Right atrium auricular region (tissue), 2 donors: ENCODE results near the gene MFGE8. TPM values are rescaled to one million over a fixed set of nuclear protein-coding genes. Genes with fewer than 3 reads are reported as not detected.

ENCODE experiments used
- DNase-seq: peaks from one replicate; pipeline ENCODE4 v3.0.0-alpha.2; 2019; ENCODE audit warnings: low spot score
- H3K27ac ChIP-seq, 2 donors: fragments of 200-600 bp; sonication (generic); 1 replicate in 1 of 2; 2 replicates in 1 of 2; pipeline ENCODE4 v1.5.1; 2016 to 2019
- H3K27me3 ChIP-seq, 2 donors: fragments of 200-600 bp; sonication (generic); one replicate each; pipeline versions ENCODE4 v1.5.1 to v1.6.0; 2017 to 2019
- H3K36me3 ChIP-seq: fragments of 200-600 bp; sonication (generic); one replicate; pipeline ENCODE4 v1.5.1; 2016
- H3K4me1 ChIP-seq, 2 donors: fragments of 200-600 bp; sonication (generic); one replicate each; pipeline versions ENCODE4 v1.5.1 to v1.6.0; 2017 to 2019
- H3K4me3 ChIP-seq, 2 donors: fragments of 200-600 bp; sonication (generic); 1 replicate in 1 of 2; 2 replicates in 1 of 2; pipeline ENCODE4 v1.5.1; 2017 to 2019; ENCODE audit warnings: mild to moderate bottlenecking in 1 of 2, moderate library complexity in 1 of 2
- H3K9me3 ChIP-seq, 2 donors: fragments of 200-600 bp; sonication (generic); one replicate each; pipeline ENCODE4 v1.5.1; 2019
- total RNA-seq, 2 donors: library from RNA; depleted of rRNA; stranded (reverse); fragments of >200 nt; gene quantifications; one replicate each; pipeline ENCODE4 v1.1.0, GENCODE V29; 2016
- TF ChIP-seq, protein P1 (sequence below), 2 donors: fragments of 200-600 bp; sonication (generic); IDR thresholded peaks; one replicate each; pipeline ENCODE4 v1.5.1; 2019; ENCODE audit warnings: antibody characterized with exemption in 2 of 2

MFGE8 gene
- total RNA-seq, 2 donors from 2014 or later, result 341 to 552 TPM

DNA sequence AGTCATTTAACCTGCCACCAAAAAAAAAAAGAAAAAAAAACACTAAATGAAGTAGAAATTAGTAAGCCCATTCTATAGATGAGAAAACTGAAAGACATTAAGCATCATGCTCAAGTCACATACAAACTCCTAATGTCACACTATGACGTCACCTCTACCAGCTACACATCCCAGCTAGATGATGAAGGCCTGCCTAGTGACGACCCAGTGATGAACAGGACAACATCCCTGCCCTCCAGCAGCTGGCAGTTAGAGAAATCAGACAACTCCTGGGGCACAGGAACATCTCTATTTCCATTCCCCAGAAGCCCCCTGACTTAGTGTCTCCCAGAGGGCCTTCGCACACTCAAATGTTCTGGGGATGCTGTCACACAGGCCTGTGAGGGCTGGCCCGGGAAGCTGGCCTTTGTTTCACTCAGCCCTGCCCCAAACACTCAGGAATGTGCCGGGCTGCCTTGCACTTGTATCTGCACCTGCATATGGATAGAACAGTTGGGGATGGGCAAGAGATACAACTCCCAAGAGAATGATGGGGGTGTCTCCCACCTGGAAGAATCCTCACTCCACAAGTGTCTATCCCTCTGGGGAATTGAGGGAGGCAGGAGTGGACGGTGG is 10.9 kb downstream of the MFGE8 start:
- no peak for DNase-seq
- H3K9me3 ChIP-seq, result no peaks in the 10 kb centered on the region
- no peak overlapping the region for H3K4me3 ChIP-seq
- TF ChIP-seq, protein P1, sequence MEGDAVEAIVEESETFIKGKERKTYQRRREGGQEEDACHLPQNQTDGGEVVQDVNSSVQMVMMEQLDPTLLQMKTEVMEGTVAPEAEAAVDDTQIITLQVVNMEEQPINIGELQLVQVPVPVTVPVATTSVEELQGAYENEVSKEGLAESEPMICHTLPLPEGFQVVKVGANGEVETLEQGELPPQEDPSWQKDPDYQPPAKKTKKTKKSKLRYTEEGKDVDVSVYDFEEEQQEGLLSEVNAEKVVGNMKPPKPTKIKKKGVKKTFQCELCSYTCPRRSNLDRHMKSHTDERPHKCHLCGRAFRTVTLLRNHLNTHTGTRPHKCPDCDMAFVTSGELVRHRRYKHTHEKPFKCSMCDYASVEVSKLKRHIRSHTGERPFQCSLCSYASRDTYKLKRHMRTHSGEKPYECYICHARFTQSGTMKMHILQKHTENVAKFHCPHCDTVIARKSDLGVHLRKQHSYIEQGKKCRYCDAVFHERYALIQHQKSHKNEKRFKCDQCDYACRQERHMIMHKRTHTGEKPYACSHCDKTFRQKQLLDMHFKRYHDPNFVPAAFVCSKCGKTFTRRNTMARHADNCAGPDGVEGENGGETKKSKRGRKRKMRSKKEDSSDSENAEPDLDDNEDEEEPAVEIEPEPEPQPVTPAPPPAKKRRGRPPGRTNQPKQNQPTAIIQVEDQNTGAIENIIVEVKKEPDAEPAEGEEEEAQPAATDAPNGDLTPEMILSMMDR (IDR thresholded peaks at IDR 0.05), result no peak
- peak overlapping the region in 1 of 2 donors; percentile 22 for H3K27ac ChIP-seq
- peaks cover 0 to 60% of the 10 kb centered on the region in 2 donors for H3K4me1 ChIP-seq
- H3K36me3 ChIP-seq, result peaks cover 80% of the 10 kb centered on the region
- H3K27me3 ChIP-seq, result no peaks in the 10 kb centered on the region

DNA sequence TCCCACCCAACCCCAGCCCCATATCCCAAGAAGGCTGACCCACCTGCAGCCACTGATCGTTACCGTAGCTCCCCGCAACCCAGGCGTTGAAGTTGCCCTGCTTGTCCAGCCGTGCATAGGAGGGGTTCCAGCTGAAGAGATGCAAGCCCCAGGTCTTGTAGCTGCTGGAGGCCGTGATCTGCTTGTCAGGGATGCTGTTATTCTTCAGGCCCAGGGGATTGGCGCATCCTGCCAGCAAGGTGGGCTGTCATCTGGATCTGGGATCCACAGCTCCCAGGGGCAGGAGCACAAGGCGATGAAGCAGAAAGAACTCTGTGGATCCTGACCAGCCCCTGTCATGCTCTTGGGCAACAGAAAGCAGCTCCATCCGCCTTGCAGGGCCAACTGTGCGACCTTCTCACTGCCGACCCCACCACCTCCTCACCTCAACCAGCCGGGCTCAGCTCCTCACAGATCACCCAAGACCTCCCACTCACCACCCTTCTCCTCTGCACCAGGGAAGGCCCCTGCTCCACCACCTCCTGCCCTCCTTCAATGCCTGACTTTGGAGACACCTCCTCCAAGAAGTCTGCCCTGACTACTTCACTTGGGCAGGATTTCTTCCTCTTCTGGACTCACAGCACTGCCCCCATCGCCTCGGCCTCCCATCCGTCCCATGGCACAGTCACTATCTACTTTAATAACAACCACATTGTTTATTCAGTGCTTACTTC is 11.5 kb downstream of the MFGE8 start:
- Histone ChIP-seq H3K36me3 (peaks cover 74% of the 10 kb centered on the region), H3K9me3 (no peaks in the 10 kb centered on the region), H3K4me3 (no peak overlapping the region), H3K27ac (peak overlapping the region in 1 of 2 donors; percentile 79), H3K27me3 (no peaks in the 10 kb centered on the region), H3K4me1 (peaks cover 0 to 60% of the 10 kb centered on the region in 2 donors)
- DNase-seq, result no peak
- TF ChIP-seq, protein P1 (IDR thresholded peaks at IDR 0.05), result no peak

DNA sequence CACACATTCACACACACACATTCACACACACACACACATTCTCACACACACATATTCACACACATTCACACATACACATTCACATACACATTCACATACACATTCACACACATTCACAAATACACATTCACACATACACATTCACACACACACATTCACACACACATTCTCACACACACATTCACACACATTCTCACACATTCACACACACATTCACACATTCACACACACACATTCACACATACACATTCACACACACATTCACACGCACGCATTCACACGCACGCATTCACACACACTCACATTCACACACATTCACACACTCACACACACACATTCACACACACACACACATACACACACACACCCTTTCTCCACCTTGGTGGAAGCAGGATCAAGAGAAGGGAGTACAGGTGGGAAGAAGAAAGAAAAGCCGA is 12.2 kb downstream of the MFGE8 start:
- Histone ChIP-seq H3K9me3 (no peaks in the 10 kb centered on the region), H3K4me3 (no peak overlapping the region), H3K27me3 (no peaks in the 10 kb centered on the region), H3K36me3 (peaks cover 68% of the 10 kb centered on the region), H3K4me1 (peaks cover 0 to 66% of the 10 kb centered on the region in 2 donors), H3K27ac (peak overlapping the region in 1 of 2 donors; percentile 79)
- no peak for DNase-seq
- TF ChIP-seq, protein P1 (IDR thresholded peaks at IDR 0.05), result no peak

DNA sequence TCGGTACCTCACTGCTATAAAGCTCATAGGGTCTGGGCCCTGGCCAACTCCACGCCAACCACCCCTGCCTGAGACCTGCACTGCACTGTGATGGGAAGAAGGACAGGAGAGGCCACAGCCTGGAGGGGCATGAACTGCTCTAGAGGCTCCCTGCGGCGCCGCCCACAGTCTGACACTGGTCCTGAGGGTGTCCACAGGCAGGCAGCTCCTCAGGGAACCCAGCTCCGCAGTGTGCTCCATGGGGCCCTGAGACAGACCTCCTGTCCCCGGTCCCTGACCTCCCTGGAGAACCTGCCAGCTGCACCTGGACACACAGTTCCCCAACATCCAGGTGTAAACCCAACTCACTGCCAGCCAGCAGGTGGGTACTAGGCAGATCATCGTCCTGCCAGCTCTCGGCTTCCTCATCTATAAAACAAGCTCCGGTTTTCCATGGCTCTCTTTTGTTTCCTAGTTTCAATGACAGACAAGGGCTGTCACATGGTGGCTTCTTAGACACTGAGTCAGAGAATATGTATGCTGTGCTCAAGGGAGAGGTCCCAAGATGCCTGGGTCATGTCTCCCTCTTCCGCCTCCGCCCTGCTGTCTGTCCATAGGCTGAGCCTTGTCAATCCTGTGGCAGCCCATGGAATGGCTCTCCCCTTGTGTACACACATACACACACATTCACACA is 12.7 kb downstream of the MFGE8 start:
- H3K4me1 ChIP-seq, result peaks cover 0 to 66% of the 10 kb centered on the region in 2 donors
- H3K27ac ChIP-seq, result peak overlapping the region; percentile 35 to 79
- TF ChIP-seq, protein P1 (IDR thresholded peaks at IDR 0.05), result no peak
- DNase-seq, result no peak
- no peaks in the 10 kb centered on the region for H3K9me3 ChIP-seq
- H3K27me3 ChIP-seq, result no peaks in the 10 kb centered on the region
- peaks cover 63% of the 10 kb centered on the region for H3K36me3 ChIP-seq
- H3K4me3 ChIP-seq, result no peak overlapping the region

DNA sequence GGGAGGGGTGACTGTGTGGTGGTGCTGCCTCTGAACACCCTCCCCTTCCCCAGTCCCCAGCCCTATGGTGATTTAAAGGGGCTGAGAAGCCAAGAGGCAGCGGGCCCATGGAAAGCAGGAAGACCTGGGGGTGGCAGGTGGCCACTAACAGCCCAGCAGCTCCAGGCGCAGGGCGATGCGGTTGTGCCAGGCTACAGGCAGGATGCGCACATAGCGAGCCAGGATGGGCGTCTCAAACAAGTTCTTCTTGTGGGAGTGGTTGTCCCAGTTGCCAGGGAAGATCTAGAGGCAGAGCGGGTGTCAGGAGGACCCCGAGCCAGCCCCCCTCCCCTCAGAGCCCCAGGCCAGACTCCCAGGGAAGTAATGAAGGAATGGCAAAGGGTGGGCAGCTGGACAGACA is 13.9 kb downstream of the MFGE8 start:
- no peaks in the 10 kb centered on the region for H3K9me3 ChIP-seq
- TF ChIP-seq, protein P1 (IDR thresholded peaks at IDR 0.05), result no peak
- peak overlapping the region; percentile 79 for H3K27ac ChIP-seq
- H3K27me3 ChIP-seq, result no peaks in the 10 kb centered on the region
- peaks cover 56% of the 10 kb centered on the region for H3K36me3 ChIP-seq
- H3K4me3 ChIP-seq, result no peak overlapping the region
- DNase-seq, result no peak
- peaks cover 0 to 66% of the 10 kb centered on the region in 2 donors for H3K4me1 ChIP-seq
